A673 (cell line): ENCODE measurements around the gene SLC25A45. TPM values are rescaled to one million over a fixed set of nuclear protein-coding genes. Genes with fewer than 3 reads are reported as not detected.
A peak's percentile ranks its signal among the peaks of the same experiment; 100 is the strongest.

Experiments used
- BruUV-seq: library from RNA; stranded (reverse); fragments of 400-500 nt; replicated peaks from 2 replicates; lab custom pipeline; 2021; lab: Mats Ljungman, UMichigan
- CTCF ChIA-PET: fragments of 300-600 bp; sonication (Branson Sonifier 250); formaldehyde crosslinking; loops from one replicate; lab custom pipeline; 2022; ENCODE audit warnings: antibody characterized with exemption; lab: Charles Lee
- POLR2A ChIA-PET: fragments of 300-600 bp; sonication (Branson Sonifier 250); formaldehyde crosslinking; loops from one replicate; lab custom pipeline; 2022; ENCODE audit warnings: antibody characterized with exemption; ENCODE audit not compliant: low non-redundant PET; lab: Charles Lee
- DNase-seq: peaks from one replicate; pipeline ENCODE4 v3.0.0-alpha.2; 2015; ENCODE audit warnings: low spot score
- H3K27ac ChIP-seq: fragments of 200-600 bp; sonication (generic); 2 replicates; pipeline ENCODE4 v1.5.1; 2016; ENCODE audit warnings: mixed run types, low read depth, mild to moderate bottlenecking, mixed read lengths, antibody characterized with exemption, low read length; ENCODE audit not compliant: poor library complexity, severe bottlenecking
- H3K27me3 ChIP-seq: fragments of 200-600 bp; sonication (generic); replicated peaks from 2 replicates; pipeline ENCODE4 v1.6.1; 2017; ENCODE audit warnings: mixed run types, low read depth, mild to moderate bottlenecking, mixed read lengths, antibody characterized with exemption, low read length; ENCODE audit not compliant: insufficient read depth, poor library complexity
- H3K36me3 ChIP-seq: fragments of 200-600 bp; sonication (generic); 2 replicates; pipeline ENCODE4 v1.6.1; 2016; ENCODE audit warnings: mixed run types, mild to moderate bottlenecking, mixed read lengths, antibody characterized with exemption, low read length; ENCODE audit not compliant: insufficient read depth, poor library complexity, severe bottlenecking
- H3K4me1 ChIP-seq: fragments of 200-600 bp; sonication (generic); 2 replicates; pipeline ENCODE4 v1.6.1; 2017; ENCODE audit warnings: mixed run types, mild to moderate bottlenecking, mixed read lengths, antibody characterized with exemption, low read length; ENCODE audit not compliant: insufficient read depth, poor library complexity, severe bottlenecking
- H3K4me3 ChIP-seq: fragments of 200-600 bp; sonication (generic); 2 replicates; pipeline ENCODE4 v1.5.1; 2016; ENCODE audit warnings: low read depth, mixed run types, mild to moderate bottlenecking, mixed read lengths, low read length; ENCODE audit not compliant: poor library complexity, severe bottlenecking
- H3K9me3 ChIP-seq: fragments of 200-600 bp; sonication (generic); 2 replicates; pipeline ENCODE4 v1.6.1; 2016; ENCODE audit warnings: mixed run types, low read depth, mild to moderate bottlenecking, mixed read lengths, antibody characterized with exemption, low read length; ENCODE audit not compliant: poor library complexity, severe bottlenecking
- EZH2 ChIP-seq: fragments of 200-600 bp; sonication (generic); IDR thresholded peaks from 2 replicates; pipeline ENCODE4 v1.6.1; 2017; ENCODE audit warnings: borderline replicate concordance, low read depth, mild to moderate bottlenecking, mixed read lengths, antibody characterized with exemption, low read length; ENCODE audit not compliant: poor library complexity, severe bottlenecking
- intact Hi-C: fragments of 100-400 bp; cut with micrococcal nuclease; formaldehyde crosslinking; loops from one replicate; pipeline ENCODE4 v1.10.0; 2022; ENCODE audit not compliant: unreplicated experiment
- total RNA-seq: library from RNA; stranded (reverse); gene quantifications from 2 replicates; pipeline ENCODE4 v1.2.3, GENCODE V29; 2021
- TF ChIP-seq, protein P1 (sequence below): fragments of 300-800, 200-600 bp; sonication (generic); conservative IDR thresholded peaks from 2 replicates; pipeline ENCODE4 v1.5.1; 2017; ENCODE audit warnings: low read depth, mild to moderate bottlenecking, antibody characterized with exemption, low read length, moderate library complexity, mixed read lengths

The SLC25A45 gene
- total RNA-seq, 1 experiment from 2014 or later = 5.3 TPM

DNA sequence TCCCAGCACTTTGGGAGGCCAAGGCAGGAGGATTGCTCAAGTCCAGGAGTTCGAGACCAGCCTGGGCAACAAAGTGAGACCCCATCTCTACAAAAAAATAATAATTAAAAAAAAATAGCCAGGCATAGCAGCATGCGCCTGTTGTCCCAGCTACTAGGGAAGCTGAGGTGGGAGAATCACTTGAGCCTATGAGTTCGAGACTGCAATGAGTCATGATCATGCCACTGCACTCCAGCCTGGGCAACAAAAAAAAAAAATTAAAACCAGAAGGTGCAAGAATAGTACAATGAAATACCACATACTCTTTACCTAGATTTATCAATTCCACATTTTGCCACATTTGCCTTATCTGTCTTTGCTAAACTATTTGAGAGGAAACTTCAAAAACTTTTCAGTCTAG lies 40.6 kb downstream of the SLC25A45 start:
- H3K27ac ChIP-seq = no peak overlapping the region
- DNase-seq = no peak
- BruUV-seq = no TSS peak
- POLR2A ChIA-PET = no interaction called here
- H3K36me3 ChIP-seq = peaks cover 74% of the 10 kb centered on the region
- H3K4me3 ChIP-seq = no peak overlapping the region
- H3K27me3 ChIP-seq = no peaks in the 10 kb centered on the region
- CTCF ChIA-PET = no interaction called here
- H3K9me3 ChIP-seq = no peaks in the 10 kb centered on the region
- TF ChIP-seq, protein P1, sequence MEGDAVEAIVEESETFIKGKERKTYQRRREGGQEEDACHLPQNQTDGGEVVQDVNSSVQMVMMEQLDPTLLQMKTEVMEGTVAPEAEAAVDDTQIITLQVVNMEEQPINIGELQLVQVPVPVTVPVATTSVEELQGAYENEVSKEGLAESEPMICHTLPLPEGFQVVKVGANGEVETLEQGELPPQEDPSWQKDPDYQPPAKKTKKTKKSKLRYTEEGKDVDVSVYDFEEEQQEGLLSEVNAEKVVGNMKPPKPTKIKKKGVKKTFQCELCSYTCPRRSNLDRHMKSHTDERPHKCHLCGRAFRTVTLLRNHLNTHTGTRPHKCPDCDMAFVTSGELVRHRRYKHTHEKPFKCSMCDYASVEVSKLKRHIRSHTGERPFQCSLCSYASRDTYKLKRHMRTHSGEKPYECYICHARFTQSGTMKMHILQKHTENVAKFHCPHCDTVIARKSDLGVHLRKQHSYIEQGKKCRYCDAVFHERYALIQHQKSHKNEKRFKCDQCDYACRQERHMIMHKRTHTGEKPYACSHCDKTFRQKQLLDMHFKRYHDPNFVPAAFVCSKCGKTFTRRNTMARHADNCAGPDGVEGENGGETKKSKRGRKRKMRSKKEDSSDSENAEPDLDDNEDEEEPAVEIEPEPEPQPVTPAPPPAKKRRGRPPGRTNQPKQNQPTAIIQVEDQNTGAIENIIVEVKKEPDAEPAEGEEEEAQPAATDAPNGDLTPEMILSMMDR = no peak
- no peak for TF ChIP-seq EZH2
- H3K4me1 ChIP-seq = no peaks in the 10 kb centered on the region
- intact Hi-C loops = no loop called here

DNA sequence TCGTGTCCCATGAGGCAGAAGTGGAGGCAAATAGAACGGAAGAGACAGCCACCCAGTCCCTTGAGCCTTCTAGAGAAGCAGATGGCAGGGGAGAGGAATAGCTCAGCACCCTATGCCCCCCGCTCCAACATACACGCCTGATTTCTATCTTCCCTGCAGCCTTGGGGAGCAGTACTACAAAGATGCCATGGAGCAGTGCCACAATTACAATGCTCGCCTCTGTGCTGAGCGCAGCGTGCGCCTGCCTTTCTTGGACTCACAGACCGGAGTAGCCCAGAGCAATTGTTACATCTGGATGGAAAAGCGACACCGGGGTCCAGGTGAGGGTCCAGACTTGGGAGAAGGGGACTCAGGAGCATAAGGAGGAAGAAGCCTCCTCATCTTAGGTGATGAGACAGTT lies 42.2 kb downstream of the SLC25A45 start:
- Histone ChIP-seq H3K4me3 (no peak overlapping the region), H3K36me3 (peaks cover 58% of the 10 kb centered on the region), H3K27me3 (no peaks in the 10 kb centered on the region), H3K9me3 (no peaks in the 10 kb centered on the region), H3K27ac (peak overlapping the region; percentile 35), H3K4me1 (peaks cover 1% of the 10 kb centered on the region)
- ChIA-PET CTCF (no interaction called here), POLR2A (no interaction called here)
- BruUV-seq = no TSS peak
- intact Hi-C loops = no loop called here
- no peak for DNase-seq
- no peak for TF ChIP-seq EZH2
- TF ChIP-seq, protein P1 = no peak

- TF ChIP-seq, protein P1 = no peak
- DNase-seq = no peak
- Histone ChIP-seq H3K36me3 (peaks cover 43% of the 10 kb centered on the region), H3K27ac (no peak overlapping the region), H3K9me3 (no peaks in the 10 kb centered on the region), H3K4me1 (peaks cover 4% of the 10 kb centered on the region), H3K4me3 (no peak overlapping the region), H3K27me3 (no peaks in the 10 kb centered on the region)
- ChIA-PET CTCF (no interaction called here), POLR2A (no interaction called here)
- no TSS peak for BruUV-seq
- intact Hi-C loops = no loop called here
Observed at GRCh38 chr11:65338676-65339075, 43.8 kb downstream of the SLC25A45 start.
